UCSD-AML1 (cell line): Measurements from ENCODE around the gene GDPD2.

Experiments
- DNase-seq: peaks from one replicate; lab custom pipeline; 2025; ENCODE audit not compliant: unreplicated experiment; lab: John Stamatoyannopoulos, UW

GDPD2 gene

GRCh38 chrX:70437921-70438665 lies 15.0 kb downstream of the GDPD2 start:
- DNase-seq = no peak

DNA sequence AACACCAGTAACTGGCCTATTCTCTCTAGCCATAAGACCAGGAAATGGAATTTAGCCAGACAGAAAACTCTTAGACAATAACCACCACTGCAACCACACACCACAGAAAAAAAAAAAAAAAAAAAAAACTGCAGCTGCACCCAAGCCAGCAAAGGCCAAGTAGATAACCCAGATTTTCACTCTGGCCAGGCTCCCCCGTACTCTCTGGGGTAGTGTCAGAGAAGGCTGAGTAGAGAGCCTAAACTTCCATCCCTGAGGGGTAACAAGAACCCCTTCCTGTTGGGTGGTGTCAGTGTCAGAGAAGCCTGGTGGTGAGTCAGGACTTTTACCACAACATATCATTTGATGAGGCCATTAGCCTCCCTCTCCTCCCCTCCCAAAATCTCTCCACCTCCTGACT lies 15.9 kb downstream of the GDPD2 start:
- DNase-seq = no peak

GRCh38 chrX:70442224-70442623 lies 19.1 kb downstream of the GDPD2 start:
- DNase-seq = no peak

GRCh38 chrX:70444326-70444945 lies 21.3 kb downstream of the GDPD2 start, which contains the start of gene DLG3:
Gene DLG3, plus strand, starts transcription at chrX:70444835. Its CDS starts 367 bp downstream, at chrX:70445202.
- DNase-seq = no peak

DNA sequence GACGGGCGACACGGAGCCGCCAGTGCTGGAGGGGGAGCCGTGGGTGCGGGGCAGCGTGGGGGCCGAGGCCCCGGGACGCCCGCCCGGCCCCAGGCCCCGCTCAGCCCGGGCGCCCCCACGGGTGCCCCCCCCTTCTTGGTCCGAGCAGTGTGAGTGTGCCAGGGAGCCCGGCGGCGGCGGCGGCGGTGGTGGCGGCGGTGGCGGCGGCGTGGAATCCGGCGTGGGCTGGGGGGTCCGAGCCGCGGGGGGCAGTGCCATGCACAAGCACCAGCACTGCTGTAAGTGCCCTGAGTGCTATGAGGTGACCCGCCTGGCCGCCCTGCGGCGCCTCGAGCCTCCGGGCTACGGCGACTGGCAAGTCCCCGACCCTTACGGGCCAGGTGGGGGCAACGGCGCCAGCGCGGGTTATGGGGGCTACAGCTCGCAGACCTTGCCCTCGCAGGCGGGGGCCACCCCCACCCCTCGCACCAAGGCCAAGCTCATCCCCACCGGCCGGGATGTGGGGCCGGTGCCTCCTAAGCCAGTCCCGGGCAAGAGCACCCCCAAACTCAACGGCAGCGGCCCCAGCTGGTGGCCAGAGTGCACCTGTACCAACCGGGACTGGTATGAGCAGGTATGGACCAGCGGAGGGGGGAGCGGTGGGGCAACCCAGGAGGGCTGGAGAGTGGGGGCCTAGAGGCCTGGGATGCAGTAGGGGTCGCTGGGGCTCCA lies 22.0 kb downstream of the GDPD2 start:
- DNase-seq = no peak

GRCh38 chrX:70445951-70446350 lies 22.8 kb downstream of the GDPD2 start:
- no peak for DNase-seq

- DNase-seq = no peak
Observed at GRCh38 chrX:70446380-70447350, 23.6 kb downstream of the GDPD2 start.

- no peak for DNase-seq
Observed at GRCh38 chrX:70449457-70449966, 26.4 kb downstream of the GDPD2 start.

GRCh38 chrX:70452143-70452733 lies 29.1 kb downstream of the GDPD2 start:
- peak; percentile 45 for DNase-seq

DNA sequence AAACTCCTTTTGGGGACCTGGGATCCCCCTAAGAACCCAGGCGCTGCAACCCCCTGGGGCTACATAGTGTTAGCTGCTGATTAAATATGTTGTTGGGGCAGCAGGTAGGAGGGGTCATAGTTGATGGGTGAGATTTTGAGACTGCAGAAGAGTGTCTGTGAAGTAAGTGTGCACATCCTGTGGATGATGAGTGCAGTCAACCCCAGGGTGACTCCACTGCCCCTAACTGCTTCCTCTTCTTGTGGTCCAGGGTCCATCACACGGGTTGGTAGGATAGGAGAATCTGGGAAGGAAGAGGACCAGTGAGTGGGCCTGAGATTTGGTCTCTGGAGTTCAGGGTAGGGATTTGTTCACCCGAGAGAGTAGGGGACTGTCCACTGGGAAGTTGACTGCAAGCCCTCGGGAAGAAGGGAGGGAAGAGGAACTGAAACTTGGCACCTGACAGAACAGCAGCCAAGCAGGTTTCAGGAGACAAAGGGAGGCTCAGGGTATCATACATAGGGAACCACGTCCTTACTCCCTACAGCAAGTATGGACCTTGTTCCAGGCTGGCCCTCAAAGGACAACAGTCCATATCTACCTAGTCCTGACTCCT lies 30.0 kb downstream of the GDPD2 start:
- no peak for DNase-seq

DNA sequence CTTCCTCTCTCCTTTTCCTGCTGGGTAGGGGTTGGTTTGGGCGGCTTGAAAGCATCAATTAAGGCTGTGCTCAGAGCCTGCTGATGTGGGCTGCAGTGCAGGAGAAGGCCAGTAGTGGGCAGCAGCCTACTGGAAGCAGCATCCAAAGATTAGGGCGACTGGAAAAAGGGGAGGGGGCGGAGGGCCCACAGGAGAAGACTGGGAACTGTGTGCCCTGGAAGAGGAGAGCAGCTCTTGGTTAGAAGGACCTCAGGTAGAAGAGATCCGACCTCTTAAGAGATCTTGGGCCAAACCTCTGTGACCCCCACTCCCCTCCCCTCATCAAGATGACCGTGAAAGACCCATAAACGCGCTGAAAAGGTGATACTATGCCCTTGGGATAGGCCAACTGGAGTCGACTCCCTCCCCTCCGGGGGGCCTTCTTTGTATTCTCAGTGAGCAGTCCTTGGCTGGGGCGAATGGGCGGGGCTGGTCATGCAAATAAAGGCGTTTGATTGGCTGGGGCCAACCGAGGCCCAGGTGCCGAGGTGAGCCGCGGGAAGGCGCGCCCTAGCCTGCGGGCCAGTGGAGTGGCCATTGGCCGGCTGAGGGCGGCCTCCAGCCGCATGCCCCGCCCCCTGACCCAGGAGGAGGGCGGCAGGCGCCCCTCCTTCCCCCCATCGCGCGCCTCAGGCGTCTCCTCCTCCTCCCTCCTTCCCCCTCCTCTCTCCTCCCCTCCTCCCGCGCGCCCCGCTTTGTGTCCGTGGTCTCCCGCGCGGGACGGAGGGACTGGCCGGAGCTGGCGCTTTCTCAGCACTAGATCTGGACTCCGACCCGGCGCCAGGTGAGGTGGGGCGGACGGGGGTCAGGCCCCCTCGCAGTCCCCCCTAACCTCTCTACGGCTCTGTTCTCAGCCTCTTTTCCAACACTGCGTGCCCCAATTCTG lies 31.6 kb downstream of the GDPD2 start:
- peak; percentile 54 for DNase-seq

- no peak for DNase-seq
Observed at GRCh38 chrX:70455366-70456202, 32.5 kb downstream of the GDPD2 start.

- DNase-seq = no peak
Observed at GRCh38 chrX:70456256-70456655, 33.1 kb downstream of the GDPD2 start.

- DNase-seq = no peak
Observed at GRCh38 chrX:70461026-70461425, 37.9 kb downstream of the GDPD2 start.

GRCh38 chrX:70464051-70464450 lies 40.9 kb downstream of the GDPD2 start:
- no peak for DNase-seq

DNA sequence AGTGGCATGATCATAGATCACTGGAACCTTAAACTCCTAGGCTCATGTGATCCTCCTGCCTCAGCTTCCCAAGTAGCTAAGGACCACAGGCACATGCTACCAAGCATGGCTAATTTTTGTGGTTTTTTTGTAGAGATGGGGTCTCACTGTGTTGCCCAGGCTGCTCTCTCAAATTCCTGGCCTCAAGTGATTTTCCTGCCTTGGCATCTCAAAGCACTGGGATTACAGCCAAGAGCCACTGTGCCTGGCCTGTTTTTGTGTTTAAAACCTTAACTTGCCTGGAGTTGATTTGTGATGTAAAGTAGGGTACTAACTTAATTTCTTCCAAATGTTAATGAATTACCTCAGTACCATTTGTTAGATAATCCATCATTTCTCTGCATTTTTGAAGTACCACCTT lies 43.9 kb downstream of the GDPD2 start:
- no peak for DNase-seq

- no peak for DNase-seq
Observed at GRCh38 chrX:70468709-70469108, 45.6 kb downstream of the GDPD2 start.

DNA sequence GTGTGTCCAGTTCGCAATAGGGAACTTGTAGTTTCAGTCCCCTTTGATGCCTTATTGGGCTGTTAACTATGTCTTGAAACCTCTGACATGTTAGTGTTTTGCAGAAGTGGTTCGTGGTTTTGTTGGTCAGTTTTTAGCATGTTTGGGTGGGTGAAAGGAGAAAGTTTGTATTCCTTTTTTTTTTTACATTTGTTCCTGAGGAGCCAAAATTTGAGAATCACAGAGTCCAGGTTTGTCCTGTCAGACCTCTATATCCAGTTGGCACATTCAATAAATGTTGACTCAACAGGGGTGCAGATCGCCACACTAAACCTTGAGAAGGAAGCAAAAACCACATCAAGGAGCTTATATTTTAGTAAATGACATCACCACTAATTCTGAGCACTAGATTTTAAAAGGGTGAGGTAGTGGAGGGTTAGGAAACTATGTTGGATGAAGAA lies 47.8 kb downstream of the GDPD2 start:
- DNase-seq = no peak
